ENCODE data around the gene POLR1H. TPM values are rescaled to one million over a fixed set of nuclear protein-coding genes. Genes with fewer than 3 reads are reported as not detected.

Gene POLR1H
- total and polyA plus RNA-seq, 9 donors: 23.1 to 46.6 (median 28.3) TPM

DNA sequence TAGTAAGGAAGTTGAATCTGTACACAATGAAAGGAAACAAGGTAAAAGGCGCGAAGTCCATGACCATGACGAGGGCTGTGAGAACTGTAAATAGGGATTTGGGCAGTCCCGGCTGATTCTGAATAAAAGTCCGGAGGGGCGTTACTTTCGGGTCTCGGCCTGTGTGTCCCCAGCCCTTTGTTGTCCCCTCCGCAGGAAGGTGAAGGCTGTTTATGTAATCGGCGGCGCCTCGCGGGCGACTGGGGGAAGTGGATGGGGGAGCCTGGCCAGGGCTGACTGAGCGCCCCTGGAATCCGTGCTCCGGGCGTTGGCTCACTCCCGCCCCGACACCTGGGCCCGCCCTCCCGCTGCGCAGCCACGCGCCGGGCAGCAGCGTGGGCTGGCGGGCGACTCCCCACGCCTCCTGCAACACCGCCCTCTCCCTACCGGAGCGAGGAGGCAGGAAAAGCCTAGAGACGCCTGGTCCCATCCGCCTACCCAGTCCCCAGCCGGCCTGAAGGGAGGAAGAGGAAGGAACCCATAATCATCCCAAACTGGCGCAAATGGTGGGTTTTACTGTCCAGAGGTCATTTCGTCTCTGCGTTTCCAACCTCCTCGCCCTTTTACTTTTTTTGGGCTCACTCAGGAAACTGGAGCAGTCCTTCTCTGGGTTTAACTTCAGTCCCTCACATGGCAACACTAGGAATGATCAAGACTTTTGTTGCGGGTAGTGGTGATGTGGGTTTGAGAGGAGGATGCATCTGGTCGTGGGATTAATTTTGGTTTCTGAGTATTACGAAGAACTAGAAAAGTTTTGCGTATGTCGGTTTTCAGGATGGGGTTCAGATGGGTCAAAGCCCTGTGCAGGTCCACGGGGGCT lies 39.7 kb downstream of the POLR1H start:
- H3K27ac ChIP-seq: no peak overlapping the region
- peaks cover 14% of the 10 kb centered on the region for H3K4me1 ChIP-seq (ENCODE audit: insufficient read depth)
- intact Hi-C loops (cut with DNase I): no loop called here
- H3K27me3 ChIP-seq: no peaks in the 10 kb centered on the region
- WGBS, 3 donors: 2 to 3% (median 2%) methylated on average over 46 to 47 of the region's 47 CpGs
- peak in 4 of 5 donors; percentile 18 to 47 (median 28) for DNase-seq
- no peaks in the 10 kb centered on the region for H3K9me3 ChIP-seq
- H3K4me3 ChIP-seq: peak overlapping the region; percentile 8
- no peaks in the 10 kb centered on the region for H3K36me3 ChIP-seq
- no peak for TF ChIP-seq EP300 (IDR thresholded peaks at IDR 0.05)

DNA sequence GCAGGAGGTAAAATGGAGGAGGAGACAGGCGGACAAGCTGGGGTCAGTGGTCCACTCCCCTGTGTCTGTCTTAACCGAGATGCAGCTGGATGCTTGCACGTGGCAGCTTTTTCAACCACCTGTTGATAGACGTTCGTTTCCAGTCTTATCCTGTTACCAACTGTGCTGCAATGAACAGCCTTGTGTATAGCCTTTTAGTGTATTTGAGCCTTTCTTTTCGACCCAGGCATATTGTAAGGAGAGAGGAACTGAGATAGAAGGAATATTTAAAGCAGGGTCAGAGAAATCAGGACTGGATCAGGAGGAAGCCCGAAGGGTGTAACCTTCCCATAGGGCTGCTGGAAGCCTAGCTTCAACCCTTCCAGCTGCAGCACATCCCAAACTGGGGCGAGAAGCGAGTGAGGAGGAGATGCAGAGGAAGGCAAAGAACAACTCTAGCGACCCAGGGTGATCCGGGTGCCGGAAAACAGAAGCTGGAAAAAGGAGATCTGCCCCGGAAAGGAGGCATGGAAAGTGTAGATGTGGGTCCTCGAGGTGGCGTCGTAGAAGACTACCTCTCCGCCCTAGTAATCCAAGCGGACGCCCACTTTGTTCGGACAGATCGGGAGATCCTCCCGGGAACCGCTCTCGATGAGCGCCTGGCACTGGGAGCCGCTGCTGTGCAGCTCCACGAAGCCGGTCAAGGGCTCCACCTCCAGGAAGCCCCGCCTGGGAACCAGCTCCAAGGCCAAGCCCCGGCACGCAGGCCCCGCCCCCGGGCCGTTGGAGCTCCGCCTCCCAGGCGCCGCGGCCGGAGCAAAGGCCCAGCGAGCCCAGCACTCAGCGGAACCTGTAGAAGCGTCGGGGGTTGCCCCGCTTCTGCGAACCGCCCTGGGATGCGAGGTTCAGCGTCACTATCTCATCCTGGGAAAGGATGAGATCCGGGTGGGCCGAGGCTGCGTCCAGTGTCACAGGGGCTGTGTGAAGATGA lies 40.7 kb downstream of the POLR1H start:
- H3K27ac ChIP-seq: peak overlapping the region in 1 of 2 donors; percentile 53
- no peaks in the 10 kb centered on the region for H3K36me3 ChIP-seq
- 2 to 4% (median 3%) methylated on average over 50 to 51 of the region's 51 CpGs for WGBS, 3 donors
- intact Hi-C loops (cut with DNase I): loop anchor here in 1 of 4 donors (2.0 kb wide), 1 partner anchor 25 kb away; no protein-coding TSS in a partner anchor
- no peaks in the 10 kb centered on the region for H3K27me3 ChIP-seq
- DNase-seq: peak; percentile 79 to 90 (median 87)
- H3K4me1 ChIP-seq (ENCODE audit: insufficient read depth): peaks cover 14% of the 10 kb centered on the region
- TF ChIP-seq EP300 (IDR thresholded peaks at IDR 0.05): no peak
- TF ChIP-seq, protein P1, sequence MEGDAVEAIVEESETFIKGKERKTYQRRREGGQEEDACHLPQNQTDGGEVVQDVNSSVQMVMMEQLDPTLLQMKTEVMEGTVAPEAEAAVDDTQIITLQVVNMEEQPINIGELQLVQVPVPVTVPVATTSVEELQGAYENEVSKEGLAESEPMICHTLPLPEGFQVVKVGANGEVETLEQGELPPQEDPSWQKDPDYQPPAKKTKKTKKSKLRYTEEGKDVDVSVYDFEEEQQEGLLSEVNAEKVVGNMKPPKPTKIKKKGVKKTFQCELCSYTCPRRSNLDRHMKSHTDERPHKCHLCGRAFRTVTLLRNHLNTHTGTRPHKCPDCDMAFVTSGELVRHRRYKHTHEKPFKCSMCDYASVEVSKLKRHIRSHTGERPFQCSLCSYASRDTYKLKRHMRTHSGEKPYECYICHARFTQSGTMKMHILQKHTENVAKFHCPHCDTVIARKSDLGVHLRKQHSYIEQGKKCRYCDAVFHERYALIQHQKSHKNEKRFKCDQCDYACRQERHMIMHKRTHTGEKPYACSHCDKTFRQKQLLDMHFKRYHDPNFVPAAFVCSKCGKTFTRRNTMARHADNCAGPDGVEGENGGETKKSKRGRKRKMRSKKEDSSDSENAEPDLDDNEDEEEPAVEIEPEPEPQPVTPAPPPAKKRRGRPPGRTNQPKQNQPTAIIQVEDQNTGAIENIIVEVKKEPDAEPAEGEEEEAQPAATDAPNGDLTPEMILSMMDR (IDR thresholded peaks at IDR 0.05): no peak
- no peak for TF ChIP-seq POLR2A (IDR thresholded peaks at IDR 0.05)
- H3K4me3 ChIP-seq: peak overlapping the region; percentile 30
- H3K9me3 ChIP-seq: no peaks in the 10 kb centered on the region

DNA sequence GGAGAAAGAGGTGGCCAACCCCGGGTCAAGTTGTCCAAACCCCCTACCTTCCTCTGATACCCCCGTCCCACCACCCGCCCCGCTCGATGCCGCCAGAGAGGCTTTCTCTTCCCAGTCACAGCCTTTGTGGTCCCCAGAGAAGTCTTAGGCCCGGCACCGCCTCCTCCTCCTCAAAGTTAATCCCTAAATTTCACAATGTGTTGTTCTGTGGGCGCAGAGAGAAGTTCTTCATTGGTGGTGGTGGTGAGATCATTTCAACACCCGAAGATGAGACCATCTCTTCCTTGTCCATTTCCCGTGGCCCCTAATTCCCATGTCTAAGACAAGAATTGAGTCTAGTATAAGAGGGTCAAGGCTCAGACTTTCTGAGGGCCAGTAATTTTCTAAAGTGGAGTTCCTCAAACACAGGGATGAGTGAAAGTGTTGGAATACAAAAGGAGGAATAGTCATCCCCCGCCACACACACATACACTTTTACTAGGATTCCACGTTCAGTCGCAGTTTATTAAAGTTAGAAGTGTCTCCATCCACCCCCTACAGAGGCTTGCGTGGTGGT lies 41.4 kb downstream of the POLR1H start:
- intact Hi-C loops (cut with DNase I): loop anchor here in 1 of 4 donors (2.0 kb wide), 1 partner anchor 24 kb away; no protein-coding TSS in a partner anchor
- no peaks in the 10 kb centered on the region for H3K9me3 ChIP-seq
- peaks cover 14% of the 10 kb centered on the region for H3K4me1 ChIP-seq (ENCODE audit: insufficient read depth)
- WGBS, 3 donors: 56 to 63% (median 56%) methylated on average over 15 of the region's 15 CpGs
- H3K4me3 ChIP-seq: peak overlapping the region; percentile 30
- DNase-seq: peak in 1 of 5 donors; percentile 41
- TF ChIP-seq, protein P1 (IDR thresholded peaks at IDR 0.05): no peak
- TF ChIP-seq POLR2A (IDR thresholded peaks at IDR 0.05) (no peak), EP300 (IDR thresholded peaks at IDR 0.05) (no peak)
- H3K36me3 ChIP-seq: no peaks in the 10 kb centered on the region
- peak overlapping the region in 1 of 2 donors; percentile 53 for H3K27ac ChIP-seq
- no peaks in the 10 kb centered on the region for H3K27me3 ChIP-seq

DNA sequence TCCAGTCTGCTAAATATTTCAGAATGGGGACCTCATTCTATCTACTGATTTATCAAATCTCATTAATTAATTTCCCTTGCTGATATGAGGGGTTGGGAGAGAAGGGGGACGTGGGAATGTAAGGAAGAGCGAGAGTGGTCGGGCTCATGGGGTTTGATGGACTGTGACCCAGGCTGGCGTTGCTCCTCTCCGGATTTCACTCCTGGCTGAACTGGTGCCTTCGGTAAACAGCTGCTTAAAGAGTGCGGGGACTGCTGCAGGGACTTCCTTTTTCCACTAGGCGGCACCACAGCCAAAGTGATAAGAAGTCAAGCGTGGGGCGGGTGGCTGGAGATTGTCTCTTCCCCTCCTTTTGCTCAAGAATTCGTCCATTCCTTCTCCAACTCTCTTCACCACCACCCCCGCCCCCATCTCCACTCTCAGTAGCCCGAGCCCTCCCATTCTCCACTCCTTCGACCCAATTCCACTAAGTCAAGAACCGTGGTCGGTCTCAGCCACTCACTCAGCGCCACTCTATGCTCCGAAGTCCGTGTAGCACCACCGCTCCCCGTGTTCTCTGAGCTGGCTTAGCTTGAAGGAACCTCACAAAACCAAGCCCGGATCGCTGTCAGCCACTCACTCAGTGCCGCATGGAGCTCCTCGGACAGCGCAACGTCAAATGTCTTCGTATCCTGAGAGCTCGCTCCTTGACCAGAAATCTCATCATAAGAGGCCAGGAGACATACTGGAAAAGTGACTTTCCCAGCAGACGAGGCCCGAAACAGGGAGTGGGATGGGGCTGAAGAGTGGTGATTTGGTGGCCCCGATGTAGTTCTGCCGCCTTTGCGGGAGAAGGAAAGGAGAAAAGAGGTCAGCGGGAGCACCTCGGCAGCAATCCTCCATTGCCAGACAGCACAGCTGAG lies 42.2 kb downstream of the POLR1H start:
- H3K27me3 ChIP-seq: no peaks in the 10 kb centered on the region
- H3K9me3 ChIP-seq: no peaks in the 10 kb centered on the region
- H3K27ac ChIP-seq: no peak overlapping the region
- H3K4me3 ChIP-seq: peak overlapping the region; percentile 30
- H3K36me3 ChIP-seq: no peaks in the 10 kb centered on the region
- intact Hi-C loops (cut with DNase I): loop anchor here in 1 of 4 donors (2.0 kb wide), 1 partner anchor 24 kb away; no protein-coding TSS in a partner anchor
- TF ChIP-seq POLR2A (IDR thresholded peaks at IDR 0.05) (no peak), EP300 (IDR thresholded peaks at IDR 0.05) (no peak)
- TF ChIP-seq, protein P1 (IDR thresholded peaks at IDR 0.05): peak; percentile 59 to 70 (median 68)
- DNase-seq: peak; percentile 75 to 88 (median 77)
- peaks cover 14% of the 10 kb centered on the region for H3K4me1 ChIP-seq (ENCODE audit: insufficient read depth)
- WGBS, 3 donors: 6 to 9% (median 6%) methylated on average over 36 of the region's 36 CpGs
